Colonic mucosa (tissue), 4 donors: ENCODE measurements around the gene PSME3. TPM values are rescaled to one million over a fixed set of nuclear protein-coding genes. Genes with fewer than 3 reads are reported as not detected.
A peak's percentile ranks its signal among the peaks of the same experiment; 100 is the strongest.

Source experiments
- DNase-seq: peaks from one replicate; pipeline ENCODE4 v3.0.0-alpha.2; 2020
- H3K27ac ChIP-seq: fragments of 200-600 bp; one replicate; pipeline ENCODE4 v1.8.0; 2021
- H3K27me3 ChIP-seq: fragments of 200-600 bp; one replicate; pipeline ENCODE4 v1.8.0; 2021
- H3K36me3 ChIP-seq: fragments of 200-600 bp; one replicate; pipeline ENCODE4 v1.8.0; 2021
- H3K4me1 ChIP-seq: fragments of 200-600 bp; one replicate; pipeline ENCODE4 v1.8.0; 2021; ENCODE audit warnings: mild to moderate bottlenecking
- H3K4me3 ChIP-seq: fragments of 200-600 bp; one replicate; pipeline ENCODE4 v1.8.0; 2021
- H3K9ac ChIP-seq, 2 donors: one replicate each; pipeline ENCODE4 v1.7.0; 2013; ENCODE audit warnings: control low read depth in 2 of 2, low read depth in 2 of 2, low read length in 2 of 2
- H3K9me3 ChIP-seq: fragments of 200-600 bp; one replicate; pipeline ENCODE4 v1.8.0; 2021
- intact Hi-C: fragments of 100-400 bp; cut with DNase I; formaldehyde crosslinking; loops from one replicate; pipeline ENCODE4 v1.14.1; 2022
- total RNA-seq, 2 donors: library from RNA; stranded (reverse); fragmentation: NEBNext Ultra II Directional in 1 of 2; extraction: Animal tissue kit (Norgen Biotek cat#: 25700) in 1 of 2; gene quantifications; one replicate each; pipeline ENCODE4 v1.2.1, GENCODE V29; 2021
- TF ChIP-seq, protein P1 (sequence below): fragments of 200-600 bp; IDR thresholded peaks from one replicate; pipeline ENCODE4 v1.8.0; 2022; ENCODE audit warnings: antibody characterized with exemption, mild to moderate bottlenecking
- donor health status: healthy.
- donor health status: DM: no; HTN: no; CAD: no.
- donor health status: DM: no; HTN: no; CAD: no.

PSME3 gene
- total RNA-seq, 2 donors from 2014 or later = 86.4 to 163 TPM

DNA sequence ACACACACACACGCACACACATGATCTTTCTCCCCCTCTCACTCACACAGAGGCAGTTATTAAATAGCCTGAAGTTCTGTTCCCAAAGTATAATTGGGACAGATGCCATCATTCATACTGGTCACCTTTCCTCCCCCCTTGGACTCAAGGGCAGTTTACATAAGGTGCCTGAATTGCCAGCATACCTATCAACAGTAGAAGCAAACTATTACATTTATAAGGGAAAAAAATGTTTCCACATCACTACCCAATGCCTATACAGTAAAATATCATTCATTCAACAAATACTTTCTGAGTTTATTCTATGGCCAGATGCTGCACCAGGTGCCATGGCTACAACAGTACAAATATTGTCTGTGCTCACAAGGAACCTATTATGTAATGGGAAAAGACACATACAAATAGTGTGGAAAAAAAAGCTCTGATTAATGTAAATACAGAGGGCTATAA, 28.3 kb upstream of the PSME3 start:
- Histone ChIP-seq H3K36me3 (no peaks in the 10 kb centered on the region), H3K4me1 (peaks cover 5% of the 10 kb centered on the region), H3K9ac (peak overlapping the region in 1 of 2 donors; percentile 16), H3K27me3 (no peaks in the 10 kb centered on the region), H3K9me3 (no peaks in the 10 kb centered on the region), H3K27ac (peak overlapping the region; percentile 68), H3K4me3 (no peak overlapping the region)
- intact Hi-C loops = no loop called here
- TF ChIP-seq, protein P1, sequence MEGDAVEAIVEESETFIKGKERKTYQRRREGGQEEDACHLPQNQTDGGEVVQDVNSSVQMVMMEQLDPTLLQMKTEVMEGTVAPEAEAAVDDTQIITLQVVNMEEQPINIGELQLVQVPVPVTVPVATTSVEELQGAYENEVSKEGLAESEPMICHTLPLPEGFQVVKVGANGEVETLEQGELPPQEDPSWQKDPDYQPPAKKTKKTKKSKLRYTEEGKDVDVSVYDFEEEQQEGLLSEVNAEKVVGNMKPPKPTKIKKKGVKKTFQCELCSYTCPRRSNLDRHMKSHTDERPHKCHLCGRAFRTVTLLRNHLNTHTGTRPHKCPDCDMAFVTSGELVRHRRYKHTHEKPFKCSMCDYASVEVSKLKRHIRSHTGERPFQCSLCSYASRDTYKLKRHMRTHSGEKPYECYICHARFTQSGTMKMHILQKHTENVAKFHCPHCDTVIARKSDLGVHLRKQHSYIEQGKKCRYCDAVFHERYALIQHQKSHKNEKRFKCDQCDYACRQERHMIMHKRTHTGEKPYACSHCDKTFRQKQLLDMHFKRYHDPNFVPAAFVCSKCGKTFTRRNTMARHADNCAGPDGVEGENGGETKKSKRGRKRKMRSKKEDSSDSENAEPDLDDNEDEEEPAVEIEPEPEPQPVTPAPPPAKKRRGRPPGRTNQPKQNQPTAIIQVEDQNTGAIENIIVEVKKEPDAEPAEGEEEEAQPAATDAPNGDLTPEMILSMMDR = no peak
- DNase-seq = no peak

DNA sequence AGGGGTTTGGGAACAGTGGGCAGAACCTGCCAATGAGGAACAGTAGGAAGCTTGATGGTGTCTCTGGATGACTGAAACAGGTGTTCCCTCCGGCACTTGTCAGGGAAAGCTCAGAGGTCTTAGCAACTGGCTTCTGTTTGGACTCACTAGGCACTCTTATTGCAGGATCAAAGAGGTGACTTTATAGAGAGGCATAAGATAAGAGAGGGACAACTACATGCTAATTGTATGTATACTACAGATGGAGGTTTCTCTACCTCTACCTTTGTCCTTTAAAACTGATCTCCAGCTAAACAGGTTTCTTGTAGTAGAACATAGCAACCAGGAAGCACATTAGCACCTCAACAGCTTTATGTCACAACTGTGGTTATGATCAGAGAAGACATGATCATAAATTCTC, 26.9 kb upstream of the PSME3 start:
- Histone ChIP-seq H3K27ac (peak overlapping the region; percentile 68), H3K9me3 (no peaks in the 10 kb centered on the region), H3K4me1 (peaks cover 5% of the 10 kb centered on the region), H3K27me3 (no peaks in the 10 kb centered on the region), H3K9ac (peak overlapping the region in 1 of 2 donors; percentile 49), H3K4me3 (no peak overlapping the region), H3K36me3 (peaks cover 5% of the 10 kb centered on the region)
- no peak for DNase-seq
- intact Hi-C loops = no loop called here
- TF ChIP-seq, protein P1 = no peak

DNA sequence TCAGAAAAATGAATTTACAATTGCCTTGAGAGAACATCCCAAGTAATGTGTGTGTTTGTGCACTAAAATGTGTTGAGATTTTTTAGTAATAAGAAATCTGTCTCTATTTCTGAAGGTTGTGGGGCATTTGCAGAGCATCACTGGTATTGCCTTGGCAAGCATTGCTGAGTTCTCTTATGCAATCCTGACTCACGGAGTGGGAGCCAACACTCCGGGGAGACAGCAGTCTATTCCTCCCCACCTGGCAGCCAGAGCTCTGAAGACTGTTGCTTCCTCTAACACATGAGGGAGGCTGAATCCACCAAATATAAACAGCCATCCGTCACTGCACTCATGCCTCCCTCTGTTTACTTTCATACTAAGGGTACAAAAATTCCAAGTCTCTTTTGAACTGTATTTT, 23.9 kb upstream of the PSME3 start:
- peaks cover 10% of the 10 kb centered on the region for H3K36me3 ChIP-seq
- TF ChIP-seq, protein P1 = no peak
- H3K9ac ChIP-seq = no peak overlapping the region
- intact Hi-C loops = no loop called here
- H3K9me3 ChIP-seq = no peaks in the 10 kb centered on the region
- no peak overlapping the region for H3K27ac ChIP-seq
- no peaks in the 10 kb centered on the region for H3K4me1 ChIP-seq
- H3K4me3 ChIP-seq = no peak overlapping the region
- H3K27me3 ChIP-seq = no peaks in the 10 kb centered on the region
- no peak for DNase-seq

DNA sequence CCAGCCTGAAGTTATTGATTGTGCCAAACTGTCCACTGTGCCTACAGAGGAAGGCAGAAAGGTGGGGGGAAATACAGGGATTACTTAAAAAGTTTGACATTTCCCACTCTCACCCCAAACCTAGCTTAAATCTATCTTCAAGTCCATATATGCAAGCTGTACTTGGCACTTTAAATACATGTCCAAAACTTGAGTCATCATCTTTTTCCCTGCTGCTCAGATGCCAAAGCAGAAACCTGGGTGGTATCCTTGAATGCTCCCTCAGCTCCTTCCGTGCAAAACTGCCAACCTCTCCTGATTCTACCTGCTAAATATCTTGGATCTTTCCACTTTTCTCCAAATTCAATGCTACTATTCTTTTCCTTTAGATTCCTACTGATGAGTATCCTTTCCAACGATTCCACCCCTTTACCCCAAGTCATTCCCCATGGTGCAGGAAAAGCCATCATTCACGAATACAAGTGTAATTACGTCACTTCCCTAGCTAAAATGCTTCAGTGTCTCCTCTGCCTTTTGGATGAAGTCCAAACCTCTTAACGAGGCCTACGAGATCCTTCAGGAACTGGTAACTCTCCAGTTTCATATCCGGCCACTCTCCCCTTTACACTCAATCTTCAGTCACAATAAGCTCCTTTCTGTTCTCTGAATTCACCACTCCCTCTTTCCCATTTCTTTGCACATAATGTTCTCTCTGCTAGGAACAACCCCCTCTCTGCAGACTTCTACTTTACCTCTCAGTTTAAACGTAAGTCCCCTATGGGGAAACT, 18.4 kb upstream of the PSME3 start:
- H3K9me3 ChIP-seq = no peaks in the 10 kb centered on the region
- no peak overlapping the region for H3K27ac ChIP-seq
- H3K9ac ChIP-seq = no peak overlapping the region
- intact Hi-C loops = no loop called here
- DNase-seq = no peak
- H3K36me3 ChIP-seq = peaks cover 20% of the 10 kb centered on the region
- H3K27me3 ChIP-seq = no peaks in the 10 kb centered on the region
- TF ChIP-seq, protein P1 = no peak
- H3K4me1 ChIP-seq = no peaks in the 10 kb centered on the region
- no peak overlapping the region for H3K4me3 ChIP-seq

DNA sequence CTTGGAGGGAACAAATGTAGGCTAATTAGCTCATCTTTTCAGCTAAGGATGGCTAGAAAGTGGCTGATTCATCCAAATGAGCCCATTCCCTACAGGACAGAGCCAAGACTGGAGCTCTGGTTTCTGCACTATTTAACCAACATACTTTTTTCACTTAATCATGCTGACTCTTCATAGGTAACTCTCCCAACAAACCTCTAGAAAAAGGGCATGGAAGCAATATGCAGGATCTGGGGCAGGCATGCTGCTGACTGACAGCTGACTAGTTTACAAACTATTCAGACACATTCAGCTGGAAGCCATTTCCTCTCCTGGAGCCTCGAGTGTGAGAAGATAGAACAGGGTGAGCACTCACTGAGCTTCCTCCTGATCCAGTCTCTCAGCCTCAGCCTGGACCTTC, 15.3 kb upstream of the PSME3 start:
- Histone ChIP-seq H3K27ac (no peak overlapping the region), H3K36me3 (peaks cover 10% of the 10 kb centered on the region), H3K4me1 (peaks cover 5% of the 10 kb centered on the region), H3K27me3 (no peaks in the 10 kb centered on the region), H3K9me3 (no peaks in the 10 kb centered on the region), H3K4me3 (no peak overlapping the region), H3K9ac (no peak overlapping the region)
- TF ChIP-seq, protein P1 = no peak
- intact Hi-C loops = no loop called here
- DNase-seq = no peak
